EH (cell line): ENCODE results near the gene HNF4A.
"Not testable (repeated sequence)": the region's sequence is repeated elsewhere in the genome, so short reads cannot be mapped to it uniquely, and the experiment has no call there.

Experiments used
- DNase-seq: peaks from one replicate; pipeline ENCODE4 v3.0.0-alpha.2; 2015; ENCODE audit warnings: low read depth

HNF4A gene

DNA sequence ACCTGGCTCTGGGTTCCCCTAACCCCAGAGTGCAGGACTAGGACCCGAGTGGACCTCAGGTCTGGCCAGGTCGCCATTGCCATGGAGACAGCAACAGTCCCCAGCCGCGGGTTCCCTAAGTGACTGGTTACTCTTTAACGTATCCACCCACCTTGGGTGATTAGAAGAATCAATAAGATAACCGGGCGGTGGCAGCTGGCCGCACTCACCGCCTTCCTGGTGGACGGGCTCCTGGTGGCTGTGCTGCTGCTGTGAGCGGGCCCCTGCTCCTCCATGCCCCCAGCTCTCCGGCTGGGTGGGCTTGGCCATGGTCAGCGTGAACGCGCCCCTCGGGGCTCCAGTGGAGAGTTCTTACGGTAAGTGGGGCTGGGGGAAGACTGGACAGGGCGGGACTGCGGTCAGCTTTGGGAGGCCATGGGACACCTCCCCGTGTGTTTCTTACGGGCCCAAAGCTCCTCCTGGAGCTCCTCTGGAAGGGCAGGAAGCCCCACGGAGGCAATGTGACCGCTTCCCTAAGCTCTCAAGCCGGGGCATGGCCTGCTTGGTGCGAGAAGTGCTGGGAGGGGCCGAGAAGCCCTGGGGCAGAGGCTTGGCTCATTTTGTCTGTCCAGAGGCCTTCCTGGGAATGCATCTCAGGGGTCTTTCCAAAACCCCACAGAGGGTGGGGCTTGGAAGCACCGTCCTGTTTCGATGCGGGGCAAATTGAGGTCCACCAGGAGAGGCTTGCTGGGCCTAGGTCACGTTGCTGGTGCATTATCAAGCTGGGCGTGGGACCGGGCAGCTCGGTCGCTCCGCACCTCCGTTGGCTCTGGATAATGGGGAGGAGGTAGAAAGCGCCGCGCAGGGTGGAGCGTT lies at the start of gene HNF4A:
HNF4A (plus strand) TSS at position 202 of the 855 bp plus-strand sequence; CDS start at position 308, 106 bp downstream.
- no peak for DNase-seq

DNA sequence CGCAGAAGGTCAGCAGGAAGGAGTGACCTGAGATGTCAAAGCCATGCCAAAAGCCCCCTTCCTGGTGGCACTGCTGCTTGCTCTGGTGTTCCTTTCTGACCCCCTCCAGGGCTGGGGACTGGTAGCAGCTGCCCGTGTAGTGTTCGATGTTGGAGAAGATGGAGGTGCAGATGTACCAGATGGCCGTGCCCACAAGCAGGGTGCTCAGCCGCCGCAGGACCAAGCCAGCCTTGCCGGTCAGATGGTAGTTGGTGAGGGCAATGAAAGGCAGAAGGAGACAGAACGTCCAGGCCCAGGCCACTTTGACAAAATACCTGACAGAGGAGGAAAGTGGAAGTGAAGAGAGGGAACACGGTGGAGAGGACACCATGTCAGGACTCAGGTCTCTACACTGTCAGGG lies 48.6 kb upstream of the HNF4A start:
- no peak for DNase-seq

DNA sequence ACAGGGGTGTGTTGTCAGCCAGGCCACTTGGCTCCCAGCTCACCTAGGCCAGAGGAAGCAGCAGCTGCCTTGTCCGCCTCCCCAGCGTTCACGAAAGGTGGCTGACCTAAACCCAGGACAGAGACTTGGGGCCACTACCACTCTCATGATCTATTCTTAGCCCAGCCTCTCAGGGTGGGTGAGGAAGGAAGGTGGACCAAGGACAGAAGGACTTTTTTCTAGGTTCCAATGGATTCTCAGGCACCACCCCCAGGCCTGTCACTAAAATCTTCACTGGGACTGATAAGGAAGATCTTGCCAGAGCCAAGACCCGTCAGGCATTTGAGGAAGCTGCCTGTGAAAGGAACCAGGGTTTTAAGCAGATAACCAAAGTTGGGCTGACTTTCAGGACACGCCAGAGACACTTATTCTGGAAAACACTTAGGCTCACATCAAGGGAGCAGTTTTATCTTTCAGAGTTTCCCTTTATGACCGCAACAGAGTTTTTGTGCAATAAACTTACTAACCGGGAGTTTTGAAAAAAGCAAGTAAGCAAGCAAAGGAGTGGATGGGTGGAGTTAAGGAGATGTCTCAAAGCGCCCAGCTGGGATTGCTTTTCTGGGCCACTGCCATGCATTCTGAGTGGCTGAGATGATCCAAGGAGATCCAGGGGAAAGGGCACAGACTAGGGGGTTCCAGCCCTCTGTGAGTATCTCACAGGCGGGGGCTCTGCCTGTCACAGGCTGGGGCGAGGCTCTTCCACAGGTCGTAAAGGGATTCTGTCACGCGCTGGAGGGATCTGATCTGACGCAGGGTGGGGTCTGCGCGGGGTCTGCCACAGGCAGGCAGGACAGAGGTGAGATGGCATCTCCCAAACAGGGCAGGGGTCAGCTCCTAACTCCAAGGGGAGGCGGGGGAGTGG lies 45.5 kb upstream of the HNF4A start:
- DNase-seq, result peak; percentile 68

DNA sequence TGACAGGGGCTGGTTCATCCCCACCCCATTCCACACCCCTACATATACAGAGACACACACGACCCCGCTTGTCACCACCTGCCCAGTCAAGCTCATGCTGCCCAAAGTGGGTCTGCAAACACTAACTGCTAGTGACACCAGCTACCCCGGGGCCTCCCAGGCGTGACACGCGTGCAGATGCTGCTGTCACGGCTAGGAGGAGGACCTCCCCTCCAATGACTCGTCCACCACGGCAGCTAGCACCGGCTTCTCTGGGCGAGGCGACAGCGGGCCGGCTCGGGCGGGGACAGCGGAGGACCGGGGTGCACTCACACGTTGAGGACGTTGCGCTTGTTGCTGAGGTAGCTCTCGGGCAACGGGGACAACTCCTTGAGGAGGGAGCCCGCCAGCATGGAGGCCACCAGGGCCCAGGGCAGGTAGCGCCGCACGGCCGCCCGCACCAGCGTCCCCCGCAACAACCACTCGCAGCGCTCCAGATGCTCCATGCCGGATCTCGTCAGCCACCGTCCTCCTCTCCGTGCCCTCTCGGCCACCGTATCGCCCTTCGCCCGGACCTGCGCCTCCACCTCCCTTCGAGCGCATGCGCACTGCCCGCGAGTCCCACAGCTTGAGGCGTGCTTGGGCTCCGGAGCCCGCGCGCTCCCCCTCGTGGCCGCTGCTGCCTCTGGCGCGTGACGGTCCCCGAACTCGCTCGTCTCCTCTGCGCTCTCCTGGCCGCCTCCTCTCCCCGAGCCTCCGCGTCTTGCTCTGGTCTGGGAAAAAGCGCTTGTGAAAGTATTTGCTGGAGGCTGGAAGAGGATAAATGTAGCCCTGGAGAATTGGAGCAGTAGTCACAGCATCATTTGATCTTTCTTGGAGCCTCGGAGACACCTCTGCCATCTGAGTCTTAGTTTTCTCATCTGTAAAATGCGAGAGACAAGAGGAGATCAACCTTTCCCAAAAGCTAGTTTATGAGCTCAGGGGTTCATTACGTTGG lies 44.5 kb upstream of the HNF4A start, which contains the start of gene FITM2:
FITM2 (minus strand) TSS at position 539 of the 976 bp plus-strand sequence; CDS start at position 485, 54 bp downstream.
- peak; percentile 97 for DNase-seq

DNA sequence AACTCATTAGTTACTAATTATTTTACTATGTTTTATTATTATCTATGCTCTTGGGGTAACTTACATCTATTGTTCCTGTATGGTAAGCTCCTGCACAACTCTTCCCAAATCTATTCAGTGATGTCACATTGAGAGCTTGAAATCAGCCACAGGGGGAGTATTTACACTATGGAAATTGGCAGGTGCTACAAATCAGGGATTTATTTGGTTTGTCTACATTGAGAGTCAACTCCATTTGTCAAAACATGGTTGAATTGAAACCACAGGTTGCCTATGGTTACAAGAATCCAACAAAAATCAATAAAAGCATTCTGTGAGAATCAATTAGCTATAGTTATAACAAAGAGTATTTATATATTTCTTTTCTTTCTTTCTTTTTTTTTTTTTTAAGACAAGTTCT lies 40.6 kb upstream of the HNF4A start:
- DNase-seq, result no peak

DNA sequence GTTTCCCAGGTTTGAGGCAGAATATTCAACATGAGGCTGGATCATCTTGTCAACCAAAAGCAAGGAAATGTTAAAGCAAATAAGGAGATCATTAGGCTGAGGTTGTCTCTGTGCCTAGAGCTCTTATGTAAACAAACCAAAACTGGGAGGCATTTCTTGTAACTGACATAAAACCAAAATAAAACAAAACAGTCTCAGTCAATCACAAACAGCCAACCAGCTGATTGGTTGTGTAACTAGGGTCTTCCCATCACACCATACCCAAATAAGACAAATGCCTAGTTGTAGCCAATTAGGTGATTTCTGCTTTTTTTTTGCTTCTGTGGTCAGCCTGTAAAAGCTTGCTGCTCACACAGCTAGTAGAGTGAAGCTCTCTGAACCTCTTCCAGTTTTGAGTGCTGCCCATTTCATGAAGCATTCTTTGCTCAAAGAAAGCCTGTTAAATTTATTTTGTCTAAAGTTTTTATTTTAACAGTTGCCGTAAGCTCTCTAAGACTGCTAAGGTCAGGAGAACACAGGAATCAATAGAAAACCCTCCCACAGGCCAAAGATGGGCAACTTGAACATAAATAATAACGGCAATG lies 35.6 kb upstream of the HNF4A start:
- peak; percentile 49 for DNase-seq

DNA sequence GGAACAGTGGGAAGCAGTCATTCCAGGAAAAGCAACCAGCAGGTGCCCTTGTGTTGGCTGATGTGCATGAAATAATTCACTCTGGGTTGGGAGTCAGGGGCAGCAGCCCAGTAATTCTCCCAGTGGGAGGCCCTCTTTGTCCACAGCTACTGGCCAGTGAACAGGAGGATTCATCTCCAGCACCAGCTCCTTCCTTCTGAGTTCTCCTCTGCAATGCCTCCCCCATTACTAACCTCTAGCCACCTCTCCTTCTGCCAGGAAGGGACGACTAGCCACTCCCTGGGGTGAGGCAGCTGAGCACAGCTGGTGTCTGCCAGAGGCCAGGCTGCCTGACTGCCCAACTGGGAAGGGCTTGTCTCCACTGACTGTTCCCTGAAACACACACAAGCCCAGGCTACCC lies 31.2 kb upstream of the HNF4A start:
- DNase-seq, result no peak

DNA sequence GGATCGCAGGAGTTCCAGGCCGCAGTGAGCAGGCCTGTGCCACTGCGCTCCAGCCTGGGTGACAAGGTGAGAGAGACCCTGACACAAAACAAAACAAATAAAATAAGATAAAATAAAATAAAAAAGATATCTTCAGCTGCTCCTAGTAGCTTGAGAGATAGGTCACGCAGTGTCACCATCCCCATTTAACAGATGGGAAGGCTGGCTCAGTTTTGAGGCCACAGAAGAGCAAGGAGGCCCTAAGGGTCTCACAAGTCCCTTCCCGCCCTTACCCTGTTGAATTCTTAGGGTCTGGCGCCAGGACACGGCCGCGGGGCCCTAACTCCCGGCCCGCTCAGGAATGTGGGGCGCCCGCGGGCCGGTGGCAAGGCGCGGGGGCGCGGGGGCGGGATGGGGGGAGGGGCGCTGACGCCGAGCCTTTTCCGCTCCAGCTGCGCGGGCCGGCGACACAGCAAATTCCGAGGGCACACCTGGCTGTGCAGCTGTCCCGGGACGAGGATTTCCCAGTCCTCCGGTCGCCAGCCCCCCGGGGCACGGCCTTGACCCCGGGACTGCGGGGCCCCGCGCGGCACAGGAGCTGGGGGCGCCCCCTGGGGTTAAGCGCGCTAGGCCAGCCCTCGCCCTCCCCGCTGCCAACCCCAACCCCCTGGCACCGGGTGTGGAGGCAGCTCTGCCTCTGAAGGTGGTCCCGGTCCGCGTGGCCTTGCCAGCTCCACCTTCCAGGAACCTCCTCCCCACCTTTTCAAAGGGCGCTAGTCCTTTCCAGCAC lies 28.9 kb upstream of the HNF4A start:
- DNase-seq, result no peak

DNA sequence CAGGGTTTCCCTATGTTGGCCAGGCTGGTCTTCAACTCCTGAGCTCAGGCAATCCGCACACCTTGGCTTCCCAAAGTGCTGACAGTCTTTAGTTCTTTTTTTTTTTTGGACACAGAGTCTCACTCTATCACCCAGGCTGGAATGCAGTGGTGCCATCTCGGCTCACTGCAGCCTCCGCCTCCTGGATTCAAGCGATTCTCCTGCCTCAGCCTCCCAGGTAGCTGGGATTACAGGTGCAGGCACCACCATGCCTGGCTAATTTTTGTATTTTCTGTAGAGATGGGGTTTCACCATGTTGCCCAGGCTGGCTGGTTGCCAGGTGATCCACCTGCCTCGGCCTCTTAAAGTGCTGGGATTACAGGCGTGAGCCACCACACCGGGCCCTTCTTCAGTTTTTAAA lies 27.8 kb upstream of the HNF4A start:
- not testable (repeated sequence) for DNase-seq

DNA sequence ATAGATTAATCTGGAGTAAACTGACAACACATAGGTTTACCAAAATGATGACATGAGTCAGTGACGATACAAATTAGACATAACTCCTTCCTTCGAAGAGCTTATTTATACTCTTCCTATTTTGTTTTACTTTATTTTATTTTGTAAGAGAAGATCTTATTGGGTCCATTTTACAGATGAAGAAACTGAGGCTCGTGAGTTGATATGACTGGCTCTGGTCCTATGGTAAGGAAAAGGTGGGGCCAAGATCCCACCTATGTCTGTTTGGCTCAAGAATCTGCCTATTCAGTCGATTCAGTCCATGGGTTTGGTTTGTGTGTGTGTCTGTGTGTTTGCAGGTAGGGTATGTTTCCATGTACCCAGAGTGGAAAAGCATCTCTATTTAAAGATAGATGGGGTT lies 27.1 kb upstream of the HNF4A start:
- DNase-seq, result no peak

DNA sequence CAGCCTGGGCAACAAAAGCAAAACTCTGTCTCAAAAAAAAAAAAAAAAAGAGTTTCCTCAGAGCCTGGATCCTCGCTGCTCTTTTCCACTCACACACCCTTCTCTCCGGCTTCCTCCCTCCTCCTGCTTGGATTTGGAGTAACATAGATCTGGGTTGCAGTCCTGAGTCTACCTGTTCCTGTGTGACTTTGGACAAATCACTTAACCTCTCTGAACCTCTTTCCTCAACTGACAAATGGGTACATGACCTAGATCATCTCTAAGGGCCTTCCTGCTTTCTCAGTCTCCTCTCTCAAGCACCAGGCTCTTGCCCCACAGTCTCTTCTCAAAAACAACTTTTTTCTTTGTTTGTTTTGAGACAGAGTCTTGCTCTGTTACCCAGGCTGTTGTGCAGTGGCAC lies 24.3 kb upstream of the HNF4A start:
- DNase-seq, result no peak

DNA sequence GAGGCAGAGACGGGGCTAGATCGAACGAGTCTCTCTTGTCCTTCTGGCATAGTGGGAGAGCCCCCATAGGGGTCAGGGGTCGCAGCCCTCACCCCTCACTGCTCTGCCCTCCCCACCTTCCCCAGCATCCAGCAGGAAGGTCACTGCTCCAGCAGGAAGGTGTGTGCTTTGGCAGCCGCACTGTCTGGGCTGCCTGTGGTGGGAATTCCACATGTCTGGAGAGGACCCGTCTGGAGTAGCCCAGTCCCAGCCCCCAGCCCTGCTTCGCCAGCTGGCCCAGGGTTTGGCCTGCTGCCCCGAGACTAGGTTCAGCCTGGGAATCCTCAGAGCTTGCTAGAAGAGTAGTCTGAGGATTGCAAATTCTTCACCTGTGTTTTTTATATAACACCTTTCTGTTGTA lies 21.2 kb upstream of the HNF4A start:
- DNase-seq, result no peak

DNA sequence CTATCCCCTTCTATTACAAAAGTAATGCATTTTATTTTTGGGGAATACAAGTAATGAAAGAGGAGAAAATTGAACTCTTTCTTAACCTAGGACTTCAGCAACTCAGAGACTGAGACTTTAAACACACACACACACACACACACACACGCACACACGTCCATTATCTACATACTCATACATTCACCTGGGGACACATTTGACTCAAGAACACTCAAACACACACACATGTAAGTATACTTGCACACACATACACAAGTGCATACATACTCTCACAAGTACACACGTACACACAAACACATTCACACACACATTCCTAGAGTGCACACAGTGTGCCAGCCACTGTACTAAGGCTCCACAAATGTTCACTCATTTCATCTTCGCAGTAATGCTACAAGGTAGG lies 20.8 kb upstream of the HNF4A start:
- DNase-seq, result no peak

DNA sequence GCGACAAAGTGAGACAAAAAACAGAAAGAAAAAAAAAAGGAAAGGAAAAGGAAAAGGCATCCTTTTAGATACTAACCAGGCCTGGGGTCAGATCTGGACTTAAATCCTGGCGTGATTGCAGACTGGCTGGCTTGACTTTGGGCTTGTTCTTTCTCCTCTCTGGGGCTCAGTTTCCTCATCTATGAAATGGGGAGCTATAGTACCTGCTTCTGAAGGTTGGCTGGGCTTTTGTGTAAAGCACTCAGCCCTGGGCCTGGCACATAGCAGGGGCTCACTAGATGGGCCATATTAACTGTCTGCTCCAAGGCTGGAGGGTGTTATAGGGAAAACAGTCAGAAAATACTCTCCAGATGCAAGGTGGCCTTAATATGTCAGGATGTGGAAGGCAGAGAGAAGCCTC lies 19.8 kb upstream of the HNF4A start:
- DNase-seq, result no peak

DNA sequence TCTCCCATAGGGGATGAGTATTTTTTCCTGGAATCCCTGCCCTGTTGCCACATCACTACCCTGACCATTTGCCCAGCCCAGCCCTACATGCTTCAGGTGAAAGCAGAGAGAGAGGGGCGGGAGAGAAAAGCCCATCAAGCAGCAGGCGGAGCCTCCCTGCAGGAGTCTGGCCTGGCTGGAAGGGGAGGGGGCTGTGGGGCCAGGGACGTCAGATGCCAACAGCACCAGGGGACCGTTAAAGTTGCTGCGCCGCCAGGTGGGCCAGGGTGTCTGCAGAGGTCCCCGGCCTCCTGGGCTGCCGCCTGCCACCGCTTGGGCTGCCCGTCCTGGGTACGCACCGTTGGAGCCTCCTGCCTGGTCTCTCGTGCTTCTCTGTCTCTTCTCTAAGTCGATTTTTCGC lies 19.4 kb upstream of the HNF4A start:
- DNase-seq, result no peak

DNA sequence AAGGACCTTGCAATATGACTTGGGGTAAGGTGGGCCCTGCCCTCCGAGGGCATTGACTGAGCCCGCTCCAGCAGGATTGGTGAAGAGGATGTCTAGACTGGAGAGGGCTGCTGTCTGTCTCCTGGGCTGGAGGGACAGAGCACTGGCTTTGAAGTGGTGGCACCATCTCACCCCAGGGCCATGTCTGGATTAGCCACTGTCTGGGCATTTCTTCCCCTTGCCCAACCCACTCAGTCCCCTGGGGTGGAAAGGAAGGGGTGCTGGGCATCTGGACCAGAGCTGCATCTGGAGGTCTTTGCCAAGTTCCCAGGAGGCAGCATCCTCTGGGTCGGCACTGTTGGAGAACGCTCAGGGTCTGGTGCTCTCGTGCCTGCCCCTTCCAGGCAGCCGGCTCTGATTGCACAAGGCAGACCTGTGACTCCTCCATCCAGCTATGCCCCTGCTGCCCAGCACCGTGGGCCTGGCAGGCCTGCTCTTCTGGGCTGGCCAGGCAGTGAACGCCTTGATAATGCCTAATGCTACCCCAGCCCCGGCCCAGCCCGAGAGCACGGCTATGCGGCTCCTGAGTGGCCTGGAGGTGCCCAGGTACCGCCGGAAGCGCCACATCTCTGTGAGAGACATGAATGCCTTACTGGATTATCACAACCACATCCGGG lies 18.6 kb upstream of the HNF4A start, which contains the start of gene R3HDML:
R3HDML (plus strand) TSS at position 319 of the 656 bp plus-strand sequence; CDS start at position 434, 115 bp downstream.
- DNase-seq, result no peak

DNA sequence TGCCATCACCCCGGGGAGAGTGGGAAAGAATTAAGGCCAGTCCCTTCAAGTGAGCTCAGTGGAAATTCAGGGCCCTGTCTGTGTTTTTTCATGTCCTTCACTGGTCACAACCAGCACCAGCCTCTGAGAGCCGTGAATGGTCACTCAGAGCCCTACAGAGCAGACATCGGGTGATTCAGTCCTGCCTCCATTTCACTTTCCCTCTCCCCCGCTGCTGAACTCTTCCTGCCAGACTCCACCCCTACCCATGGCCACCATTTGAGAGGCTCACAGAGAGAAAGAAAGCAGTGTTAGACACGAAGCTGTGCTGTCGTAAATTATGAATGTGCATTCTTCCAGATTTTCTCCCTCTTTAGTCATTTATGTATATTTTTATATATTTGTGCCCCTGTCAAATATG lies 13.3 kb upstream of the HNF4A start:
- peak; percentile 44 for DNase-seq

DNA sequence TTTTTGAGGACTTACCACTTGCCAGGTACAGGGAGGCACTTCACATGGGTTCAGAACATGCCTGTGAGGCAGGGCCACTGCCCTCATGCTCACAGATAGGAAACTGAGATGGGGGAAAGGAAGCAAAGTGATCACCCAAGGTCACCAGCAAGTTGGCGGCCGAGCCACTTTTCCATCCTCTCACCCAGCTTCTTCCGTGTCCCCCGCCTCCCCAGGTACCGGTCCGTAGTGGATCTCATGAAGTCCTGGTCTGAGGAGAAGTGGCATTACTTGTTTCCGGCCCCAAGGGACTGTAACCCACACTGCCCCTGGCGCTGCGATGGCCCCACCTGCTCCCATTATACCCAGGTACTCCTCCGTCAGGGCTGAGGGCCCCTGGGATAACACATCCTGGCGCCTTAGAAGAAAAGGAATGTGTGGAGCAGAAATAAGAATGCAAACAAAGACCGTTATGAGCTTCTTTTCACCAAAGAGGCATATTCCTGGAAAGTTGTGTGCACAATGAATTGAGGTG lies 12.3 kb upstream of the HNF4A start:
- no peak for DNase-seq

DNA sequence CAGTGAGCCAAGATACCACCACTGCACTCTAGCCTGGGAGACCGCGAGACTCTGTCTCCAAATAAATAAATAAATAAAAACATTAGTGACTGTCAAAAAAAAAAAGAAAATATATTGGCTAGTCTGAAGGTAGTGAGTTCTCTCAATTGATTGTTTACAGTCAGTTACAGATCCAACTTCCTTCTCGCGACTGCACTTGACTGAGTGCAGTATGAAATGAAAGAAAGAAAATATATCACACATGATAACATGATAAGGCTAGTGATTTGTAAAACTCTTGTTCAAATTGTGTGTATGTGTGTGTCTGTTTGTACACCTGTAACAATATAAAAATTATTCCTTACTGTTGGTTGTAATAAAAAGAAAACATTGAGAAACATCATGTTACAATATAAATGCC lies 10.8 kb upstream of the HNF4A start:
- no peak for DNase-seq

DNA sequence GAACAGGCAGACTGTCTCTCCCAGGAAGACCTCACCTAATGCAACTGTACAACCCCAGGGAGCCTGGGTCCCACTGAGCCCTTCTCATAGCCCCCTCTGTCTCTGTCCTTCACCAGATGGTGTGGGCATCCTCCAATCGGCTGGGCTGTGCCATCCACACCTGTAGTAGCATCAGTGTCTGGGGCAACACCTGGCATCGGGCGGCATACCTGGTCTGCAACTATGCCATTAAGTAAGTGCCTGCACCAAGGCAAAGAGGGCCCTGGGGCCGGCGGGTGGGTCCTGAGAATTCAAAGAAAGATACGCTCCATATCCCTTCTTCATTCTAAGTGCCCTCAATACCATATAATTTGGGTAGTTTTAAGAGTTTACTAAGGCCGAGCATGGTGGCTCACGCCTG lies 10.4 kb upstream of the HNF4A start:
- no peak for DNase-seq
